Keratinocyte (primary cell): ENCODE measurements around the gene SPRY1.
A peak's percentile ranks its signal among the peaks of the same experiment; 100 is the strongest.

ENCODE experiments used
- EZH2 ChIP-seq: IDR thresholded peaks from one replicate; pipeline ENCODE4 v1.6.1; 2012; ENCODE audit warnings: inconsistent platforms, mild to moderate bottlenecking, low read length, moderate library complexity
- TF ChIP-seq, protein P1 (sequence below), 3 experiments: IDR thresholded peaks in 1 of 3; conservative IDR thresholded peaks in 1 of 3; optimal IDR thresholded peaks in 1 of 3; 2 replicates in 2 of 3; 3 replicates in 1 of 3; pipeline versions ENCODE3 to v1.5.1; 2011; ENCODE audit warnings: low read length in 3 of 3, mild to moderate bottlenecking in 3 of 3, moderate library complexity in 2 of 3, control low read depth in 1 of 3, inconsistent platforms in 1 of 3; ENCODE audit not compliant: insufficient read depth in 2 of 3; ENCODE audit errors: extremely low read depth in 1 of 3

- TF ChIP-seq, protein P1, sequence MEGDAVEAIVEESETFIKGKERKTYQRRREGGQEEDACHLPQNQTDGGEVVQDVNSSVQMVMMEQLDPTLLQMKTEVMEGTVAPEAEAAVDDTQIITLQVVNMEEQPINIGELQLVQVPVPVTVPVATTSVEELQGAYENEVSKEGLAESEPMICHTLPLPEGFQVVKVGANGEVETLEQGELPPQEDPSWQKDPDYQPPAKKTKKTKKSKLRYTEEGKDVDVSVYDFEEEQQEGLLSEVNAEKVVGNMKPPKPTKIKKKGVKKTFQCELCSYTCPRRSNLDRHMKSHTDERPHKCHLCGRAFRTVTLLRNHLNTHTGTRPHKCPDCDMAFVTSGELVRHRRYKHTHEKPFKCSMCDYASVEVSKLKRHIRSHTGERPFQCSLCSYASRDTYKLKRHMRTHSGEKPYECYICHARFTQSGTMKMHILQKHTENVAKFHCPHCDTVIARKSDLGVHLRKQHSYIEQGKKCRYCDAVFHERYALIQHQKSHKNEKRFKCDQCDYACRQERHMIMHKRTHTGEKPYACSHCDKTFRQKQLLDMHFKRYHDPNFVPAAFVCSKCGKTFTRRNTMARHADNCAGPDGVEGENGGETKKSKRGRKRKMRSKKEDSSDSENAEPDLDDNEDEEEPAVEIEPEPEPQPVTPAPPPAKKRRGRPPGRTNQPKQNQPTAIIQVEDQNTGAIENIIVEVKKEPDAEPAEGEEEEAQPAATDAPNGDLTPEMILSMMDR (optimal IDR thresholded peaks at IDR 0.05 in 1 of 3, IDR thresholded peaks at IDR 0.05 in 1 of 3, conservative IDR thresholded peaks at IDR 0.05 in 1 of 3; ENCODE audit: extremely low read depth in 1 of 3, insufficient read depth in 2 of 3, low read length in 3 of 3) = peak in 1 of 3 experiments; percentile 19
- TF ChIP-seq EZH2 = no peak
Observed at GRCh38 chr4:123390846-123391456, 5.6 kb upstream of the SPRY1 start.
